ENCODE measurements around the gene FRMPD4.

DNA sequence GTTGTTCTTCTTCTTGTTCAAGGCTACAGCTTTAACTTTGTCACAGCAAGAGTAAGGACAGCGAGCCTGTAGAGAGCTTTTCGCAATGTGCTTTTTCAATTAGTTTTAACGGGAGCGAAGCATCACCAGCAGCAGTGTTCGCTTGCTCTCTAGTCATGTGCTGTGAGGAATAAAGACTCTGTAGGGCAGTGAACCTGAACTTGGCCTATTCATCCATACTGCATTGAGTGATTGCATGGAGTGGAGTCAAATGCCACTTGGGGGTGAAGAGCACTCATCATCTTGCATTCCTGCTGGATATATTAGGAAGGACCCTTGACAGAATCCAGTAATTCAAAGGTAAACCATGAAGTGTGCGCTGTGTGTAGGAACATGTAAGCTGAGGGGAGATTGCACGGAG lies 240.0 kb downstream of the FRMPD4 start:
- no peak for TF ChIP-seq EZH2 (optimal IDR thresholded peaks at IDR 0.05; ENCODE audit: low read depth, low read length)
- TF ChIP-seq, protein P1, sequence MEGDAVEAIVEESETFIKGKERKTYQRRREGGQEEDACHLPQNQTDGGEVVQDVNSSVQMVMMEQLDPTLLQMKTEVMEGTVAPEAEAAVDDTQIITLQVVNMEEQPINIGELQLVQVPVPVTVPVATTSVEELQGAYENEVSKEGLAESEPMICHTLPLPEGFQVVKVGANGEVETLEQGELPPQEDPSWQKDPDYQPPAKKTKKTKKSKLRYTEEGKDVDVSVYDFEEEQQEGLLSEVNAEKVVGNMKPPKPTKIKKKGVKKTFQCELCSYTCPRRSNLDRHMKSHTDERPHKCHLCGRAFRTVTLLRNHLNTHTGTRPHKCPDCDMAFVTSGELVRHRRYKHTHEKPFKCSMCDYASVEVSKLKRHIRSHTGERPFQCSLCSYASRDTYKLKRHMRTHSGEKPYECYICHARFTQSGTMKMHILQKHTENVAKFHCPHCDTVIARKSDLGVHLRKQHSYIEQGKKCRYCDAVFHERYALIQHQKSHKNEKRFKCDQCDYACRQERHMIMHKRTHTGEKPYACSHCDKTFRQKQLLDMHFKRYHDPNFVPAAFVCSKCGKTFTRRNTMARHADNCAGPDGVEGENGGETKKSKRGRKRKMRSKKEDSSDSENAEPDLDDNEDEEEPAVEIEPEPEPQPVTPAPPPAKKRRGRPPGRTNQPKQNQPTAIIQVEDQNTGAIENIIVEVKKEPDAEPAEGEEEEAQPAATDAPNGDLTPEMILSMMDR (IDR thresholded peaks at IDR 0.05; ENCODE audit: low read length): no peak
